Liver (tissue), 9 donors: Measurements from ENCODE around the gene DCTN1. TPM values are rescaled to one million over a fixed set of nuclear protein-coding genes. Genes with fewer than 3 reads are reported as not detected.

Experiments
- DNase-seq: peaks from one replicate; pipeline ENCODE4 v3.0.0-alpha.2; 2017; ENCODE audit warnings: low spot score
- H3K27ac ChIP-seq, 2 donors: one replicate each; pipeline ENCODE4 v1.7.0; 2013; ENCODE audit warnings: inconsistent platforms in 2 of 2, low read length in 2 of 2, control low read depth in 1 of 2, low read depth in 1 of 2, mild to moderate bottlenecking in 1 of 2
- H3K27me3 ChIP-seq, 4 donors: one replicate each; pipeline versions ENCODE4 v1.6.1 to v1.7.0; 2013; ENCODE audit warnings: low read length in 3 of 4, inconsistent platforms in 1 of 4, mild to moderate bottlenecking in 1 of 4, moderate library complexity in 1 of 4; ENCODE audit not compliant: control insufficient read depth in 4 of 4, insufficient read depth in 4 of 4
- H3K36me3 ChIP-seq, 4 donors: one replicate each; pipeline versions ENCODE4 v1.6.1 to v1.7.0; 2013; ENCODE audit warnings: low read length in 3 of 4, mild to moderate bottlenecking in 3 of 4, low read depth in 1 of 4, moderate library complexity in 1 of 4; ENCODE audit not compliant: control insufficient read depth in 4 of 4, insufficient read depth in 3 of 4
- H3K4me1 ChIP-seq, 4 donors: one replicate each; pipeline versions ENCODE4 v1.6.1 to v1.7.0; 2013; ENCODE audit warnings: low read length in 3 of 4, mild to moderate bottlenecking in 3 of 4, moderate library complexity in 1 of 4; ENCODE audit not compliant: control insufficient read depth in 4 of 4, insufficient read depth in 4 of 4
- H3K4me3 ChIP-seq, 3 donors: one replicate each; pipeline versions ENCODE4 v1.6.1 to v1.7.0; 2013; ENCODE audit warnings: low read length in 3 of 3, control low read depth in 1 of 3, low read depth in 1 of 3, mild to moderate bottlenecking in 1 of 3
- H3K9ac ChIP-seq, 2 donors: one replicate each; pipeline ENCODE4 v1.7.0; 2013; ENCODE audit warnings: low read length in 2 of 2, mild to moderate bottlenecking in 2 of 2, moderate library complexity in 2 of 2, control low read depth in 1 of 2, low read depth in 1 of 2
- H3K9me3 ChIP-seq, 4 donors: one replicate each; pipeline versions ENCODE4 v1.6.1 to v1.7.0; 2013; ENCODE audit warnings: low read length in 3 of 4; ENCODE audit not compliant: control insufficient read depth in 4 of 4
- EGR1 ChIP-seq, 2 donors: IDR thresholded peaks; 2 replicates each; pipeline ENCODE4 v1.6.1; 2016 to 2018; ENCODE audit warnings: antibody characterized with exemption in 2 of 2, low read depth in 2 of 2
- FOXA1 ChIP-seq: IDR thresholded peaks from 2 replicates; pipeline ENCODE4 v1.6.1; 2016; ENCODE audit warnings: antibody characterized with exemption
- FOXA2 ChIP-seq: IDR thresholded peaks from 2 replicates; pipeline ENCODE4 v1.6.1; 2016; ENCODE audit warnings: antibody characterized with exemption
- GABPA ChIP-seq, 2 donors: IDR thresholded peaks in 1 of 2; conservative IDR thresholded peaks in 1 of 2; 2 replicates each; pipeline ENCODE4 v1.6.1; 2016; ENCODE audit warnings: antibody characterized with exemption in 2 of 2, mild to moderate bottlenecking in 1 of 2, moderate library complexity in 1 of 2
- HNF4A ChIP-seq, 2 donors: conservative IDR thresholded peaks; 2 replicates each; pipeline ENCODE4 v1.6.1; 2016; ENCODE audit warnings: antibody characterized with exemption in 2 of 2, mild to moderate bottlenecking in 2 of 2
- HNF4G ChIP-seq: IDR thresholded peaks from 2 replicates; pipeline ENCODE4 v1.6.1; 2016; ENCODE audit warnings: antibody characterized with exemption
- JUND ChIP-seq, 2 donors: IDR thresholded peaks; 2 replicates each; pipeline ENCODE4 v1.6.1; 2016; ENCODE audit warnings: antibody characterized with exemption in 2 of 2
- NR2F2 ChIP-seq: IDR thresholded peaks from 2 replicates; pipeline ENCODE4 v1.6.1; 2016; ENCODE audit warnings: antibody characterized with exemption
- RAD21 ChIP-seq, 2 donors: IDR thresholded peaks; 2 replicates each; pipeline ENCODE4 v1.6.1; 2016; ENCODE audit warnings: antibody characterized with exemption in 2 of 2, mild to moderate bottlenecking in 2 of 2
- RXRA ChIP-seq, 2 donors: IDR thresholded peaks; 2 replicates each; pipeline ENCODE4 v1.6.1; 2017 to 2018; ENCODE audit warnings: antibody characterized with exemption in 2 of 2, mild to moderate bottlenecking in 1 of 2
- SP1 ChIP-seq: IDR thresholded peaks from 2 replicates; pipeline ENCODE4 v1.6.1; 2018; ENCODE audit warnings: antibody characterized with exemption, mild to moderate bottlenecking
- TAF1 ChIP-seq: conservative IDR thresholded peaks from 2 replicates; pipeline ENCODE4 v1.6.1; 2016; ENCODE audit warnings: antibody characterized with exemption, mild to moderate bottlenecking
- YY1 ChIP-seq: IDR thresholded peaks from 2 replicates; pipeline ENCODE4 v1.6.1; 2016; ENCODE audit warnings: antibody characterized with exemption, mild to moderate bottlenecking
- WGBS: extraction: QIAGEN DNeasy Blood & Tissue Kit; methylation state at CpG from one replicate; pipeline ENCODE4 v1.1.7; 2013; 5-methylcytosine and 5-hydroxymethylcytosine counted together
- polyA plus RNA-seq, 2 donors: library from polyadenylated mRNA; stranded (reverse) in 1 of 2; unstranded in 1 of 2; fragments of 200-250 nt in 1 of 2; fragments of >200 nt in 1 of 2; fragmentation: Nextera tagmentation in 1 of 2; extraction: Ambion mirVana in 1 of 2; gene quantifications; one replicate each; pipeline versions ENCODE4 v1.2.1 to v1.2.3, GENCODE V29; 2013 to 2015
- total RNA-seq, 2 donors: library from RNA; depleted of rRNA; stranded (reverse); fragments of >200 nt; gene quantifications; one replicate each; pipeline ENCODE4 v1.2.3, GENCODE V29; 2014
- TF ChIP-seq, protein P1 (sequence below): IDR thresholded peaks from 2 replicates; pipeline ENCODE4 v1.6.1; 2016; ENCODE audit warnings: antibody characterized with exemption
- TF ChIP-seq, protein P2 (sequence below): IDR thresholded peaks from 2 replicates; pipeline ENCODE4 v1.6.1; 2016; ENCODE audit warnings: antibody characterized with exemption
- TF ChIP-seq, protein P3 (sequence below): IDR thresholded peaks from 2 replicates; pipeline ENCODE4 v1.6.1; 2016; ENCODE audit warnings: antibody characterized with exemption, mild to moderate bottlenecking
- TF ChIP-seq, protein P4 (sequence below): fragments of 150-350 bp; IDR thresholded peaks from 2 replicates; pipeline ENCODE4 v1.5.1; 2017; ENCODE audit warnings: improper control_type of control experiment, low read depth, low read length; ENCODE audit not compliant: missing input control
- TF ChIP-seq, protein P5 (sequence below): IDR thresholded peaks from 2 replicates; pipeline ENCODE4 v1.6.1; 2016; ENCODE audit warnings: antibody characterized with exemption
- donor health status: healthy.
- donor health status: healthy.
- donor health status: healthy.
- donor health status: healthy.
- donor health status: healthy.

DCTN1 gene
- total and polyA plus RNA-seq, 4 donors = 29.7 to 40.9 (median 33.5) TPM

DNA sequence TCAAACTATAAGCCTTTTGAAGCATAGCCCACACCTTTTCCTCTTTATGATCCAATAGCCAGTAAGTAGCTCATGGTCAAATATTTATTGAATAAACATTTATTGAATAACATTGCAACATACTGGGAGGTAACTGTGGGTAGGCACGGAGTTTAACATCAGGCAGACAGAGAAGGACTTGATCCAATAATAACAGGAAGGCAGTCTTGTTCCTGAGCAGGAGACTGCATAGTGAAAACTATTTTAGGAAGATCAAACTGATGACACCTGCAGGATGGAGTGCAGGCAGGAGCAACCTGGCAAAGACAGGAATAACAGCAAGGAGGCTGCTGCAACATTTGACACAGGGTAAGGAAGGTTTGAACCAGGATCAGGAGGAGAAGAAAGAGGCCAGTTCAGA lies 3.1 kb upstream of the DCTN1 start:
- Histone ChIP-seq H3K4me1 (peaks cover 7 to 24% (median 10%) of the 10 kb centered on the region in 4 donors), H3K27ac (peak overlapping the region; percentile 61 to 83), H3K9ac (no peak overlapping the region), H3K4me3 (no peak overlapping the region), H3K27me3 (no peaks in the 10 kb centered on the region), H3K9me3 (no peaks in the 10 kb centered on the region), H3K36me3 (no peaks in the 10 kb centered on the region)
- no peak for DNase-seq
- TF ChIP-seq HNF4G = no peak
- TF ChIP-seq GABPA (IDR thresholded peaks at IDR 0.05 in 1 of 2, conservative IDR thresholded peaks at IDR 0.05 in 1 of 2) = peak in 1 of 2 donors; percentile 78
- peak in 1 of 2 donors; percentile 61 for TF ChIP-seq JUND (IDR thresholded peaks at IDR 0.05)
- TF ChIP-seq, protein P1, sequence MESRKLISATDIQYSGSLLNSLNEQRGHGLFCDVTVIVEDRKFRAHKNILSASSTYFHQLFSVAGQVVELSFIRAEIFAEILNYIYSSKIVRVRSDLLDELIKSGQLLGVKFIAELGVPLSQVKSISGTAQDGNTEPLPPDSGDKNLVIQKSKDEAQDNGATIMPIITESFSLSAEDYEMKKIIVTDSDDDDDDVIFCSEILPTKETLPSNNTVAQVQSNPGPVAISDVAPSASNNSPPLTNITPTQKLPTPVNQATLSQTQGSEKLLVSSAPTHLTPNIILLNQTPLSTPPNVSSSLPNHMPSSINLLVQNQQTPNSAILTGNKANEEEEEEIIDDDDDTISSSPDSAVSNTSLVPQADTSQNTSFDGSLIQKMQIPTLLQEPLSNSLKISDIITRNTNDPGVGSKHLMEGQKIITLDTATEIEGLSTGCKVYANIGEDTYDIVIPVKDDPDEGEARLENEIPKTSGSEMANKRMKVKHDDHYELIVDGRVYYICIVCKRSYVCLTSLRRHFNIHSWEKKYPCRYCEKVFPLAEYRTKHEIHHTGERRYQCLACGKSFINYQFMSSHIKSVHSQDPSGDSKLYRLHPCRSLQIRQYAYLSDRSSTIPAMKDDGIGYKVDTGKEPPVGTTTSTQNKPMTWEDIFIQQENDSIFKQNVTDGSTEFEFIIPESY = no peak
- TF ChIP-seq SP1 = peak; percentile 88
- TF ChIP-seq, protein P2, sequence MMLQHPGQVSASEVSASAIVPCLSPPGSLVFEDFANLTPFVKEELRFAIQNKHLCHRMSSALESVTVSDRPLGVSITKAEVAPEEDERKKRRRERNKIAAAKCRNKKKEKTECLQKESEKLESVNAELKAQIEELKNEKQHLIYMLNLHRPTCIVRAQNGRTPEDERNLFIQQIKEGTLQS = peak; percentile 43
- peak; percentile 82 to 92 for TF ChIP-seq RXRA (IDR thresholded peaks at IDR 0.05)
- TF ChIP-seq HNF4A (conservative IDR thresholded peaks at IDR 0.05) = peak; percentile 61 to 77
- TF ChIP-seq FOXA2 = peak; percentile 64
- TF ChIP-seq, protein P3, sequence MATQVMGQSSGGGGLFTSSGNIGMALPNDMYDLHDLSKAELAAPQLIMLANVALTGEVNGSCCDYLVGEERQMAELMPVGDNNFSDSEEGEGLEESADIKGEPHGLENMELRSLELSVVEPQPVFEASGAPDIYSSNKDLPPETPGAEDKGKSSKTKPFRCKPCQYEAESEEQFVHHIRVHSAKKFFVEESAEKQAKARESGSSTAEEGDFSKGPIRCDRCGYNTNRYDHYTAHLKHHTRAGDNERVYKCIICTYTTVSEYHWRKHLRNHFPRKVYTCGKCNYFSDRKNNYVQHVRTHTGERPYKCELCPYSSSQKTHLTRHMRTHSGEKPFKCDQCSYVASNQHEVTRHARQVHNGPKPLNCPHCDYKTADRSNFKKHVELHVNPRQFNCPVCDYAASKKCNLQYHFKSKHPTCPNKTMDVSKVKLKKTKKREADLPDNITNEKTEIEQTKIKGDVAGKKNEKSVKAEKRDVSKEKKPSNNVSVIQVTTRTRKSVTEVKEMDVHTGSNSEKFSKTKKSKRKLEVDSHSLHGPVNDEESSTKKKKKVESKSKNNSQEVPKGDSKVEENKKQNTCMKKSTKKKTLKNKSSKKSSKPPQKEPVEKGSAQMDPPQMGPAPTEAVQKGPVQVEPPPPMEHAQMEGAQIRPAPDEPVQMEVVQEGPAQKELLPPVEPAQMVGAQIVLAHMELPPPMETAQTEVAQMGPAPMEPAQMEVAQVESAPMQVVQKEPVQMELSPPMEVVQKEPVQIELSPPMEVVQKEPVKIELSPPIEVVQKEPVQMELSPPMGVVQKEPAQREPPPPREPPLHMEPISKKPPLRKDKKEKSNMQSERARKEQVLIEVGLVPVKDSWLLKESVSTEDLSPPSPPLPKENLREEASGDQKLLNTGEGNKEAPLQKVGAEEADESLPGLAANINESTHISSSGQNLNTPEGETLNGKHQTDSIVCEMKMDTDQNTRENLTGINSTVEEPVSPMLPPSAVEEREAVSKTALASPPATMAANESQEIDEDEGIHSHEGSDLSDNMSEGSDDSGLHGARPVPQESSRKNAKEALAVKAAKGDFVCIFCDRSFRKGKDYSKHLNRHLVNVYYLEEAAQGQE = peak; percentile 46
- TF ChIP-seq, protein P4, sequence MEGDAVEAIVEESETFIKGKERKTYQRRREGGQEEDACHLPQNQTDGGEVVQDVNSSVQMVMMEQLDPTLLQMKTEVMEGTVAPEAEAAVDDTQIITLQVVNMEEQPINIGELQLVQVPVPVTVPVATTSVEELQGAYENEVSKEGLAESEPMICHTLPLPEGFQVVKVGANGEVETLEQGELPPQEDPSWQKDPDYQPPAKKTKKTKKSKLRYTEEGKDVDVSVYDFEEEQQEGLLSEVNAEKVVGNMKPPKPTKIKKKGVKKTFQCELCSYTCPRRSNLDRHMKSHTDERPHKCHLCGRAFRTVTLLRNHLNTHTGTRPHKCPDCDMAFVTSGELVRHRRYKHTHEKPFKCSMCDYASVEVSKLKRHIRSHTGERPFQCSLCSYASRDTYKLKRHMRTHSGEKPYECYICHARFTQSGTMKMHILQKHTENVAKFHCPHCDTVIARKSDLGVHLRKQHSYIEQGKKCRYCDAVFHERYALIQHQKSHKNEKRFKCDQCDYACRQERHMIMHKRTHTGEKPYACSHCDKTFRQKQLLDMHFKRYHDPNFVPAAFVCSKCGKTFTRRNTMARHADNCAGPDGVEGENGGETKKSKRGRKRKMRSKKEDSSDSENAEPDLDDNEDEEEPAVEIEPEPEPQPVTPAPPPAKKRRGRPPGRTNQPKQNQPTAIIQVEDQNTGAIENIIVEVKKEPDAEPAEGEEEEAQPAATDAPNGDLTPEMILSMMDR = no peak
- peak; percentile 39 to 56 for TF ChIP-seq RAD21 (IDR thresholded peaks at IDR 0.05)
- TF ChIP-seq, protein P5, sequence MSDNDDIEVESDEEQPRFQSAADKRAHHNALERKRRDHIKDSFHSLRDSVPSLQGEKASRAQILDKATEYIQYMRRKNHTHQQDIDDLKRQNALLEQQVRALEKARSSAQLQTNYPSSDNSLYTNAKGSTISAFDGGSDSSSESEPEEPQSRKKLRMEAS = peak; percentile 84
- TF ChIP-seq TAF1 = peak; percentile 39
- TF ChIP-seq EGR1 (IDR thresholded peaks at IDR 0.05; ENCODE audit: low read depth in 2 of 2) = peak in 1 of 2 donors; percentile 18
- peak; percentile 77 for TF ChIP-seq YY1
- no peak for TF ChIP-seq NR2F2
- peak; percentile 69 for TF ChIP-seq FOXA1
- 9% methylated on average over 1 of the region's 1 CpG for WGBS
